GM21360 (cell line): ENCODE measurements around the gene CTRB1.

Experiments
- ATAC-seq: cut with Tn5 transposase; IDR thresholded peaks from one replicate; pipeline ENCODE4 v1.9.1; 2021; ENCODE audit warnings: mild to moderate bottlenecking, moderate library complexity; ENCODE audit not compliant: unreplicated experiment

The CTRB1 gene

DNA sequence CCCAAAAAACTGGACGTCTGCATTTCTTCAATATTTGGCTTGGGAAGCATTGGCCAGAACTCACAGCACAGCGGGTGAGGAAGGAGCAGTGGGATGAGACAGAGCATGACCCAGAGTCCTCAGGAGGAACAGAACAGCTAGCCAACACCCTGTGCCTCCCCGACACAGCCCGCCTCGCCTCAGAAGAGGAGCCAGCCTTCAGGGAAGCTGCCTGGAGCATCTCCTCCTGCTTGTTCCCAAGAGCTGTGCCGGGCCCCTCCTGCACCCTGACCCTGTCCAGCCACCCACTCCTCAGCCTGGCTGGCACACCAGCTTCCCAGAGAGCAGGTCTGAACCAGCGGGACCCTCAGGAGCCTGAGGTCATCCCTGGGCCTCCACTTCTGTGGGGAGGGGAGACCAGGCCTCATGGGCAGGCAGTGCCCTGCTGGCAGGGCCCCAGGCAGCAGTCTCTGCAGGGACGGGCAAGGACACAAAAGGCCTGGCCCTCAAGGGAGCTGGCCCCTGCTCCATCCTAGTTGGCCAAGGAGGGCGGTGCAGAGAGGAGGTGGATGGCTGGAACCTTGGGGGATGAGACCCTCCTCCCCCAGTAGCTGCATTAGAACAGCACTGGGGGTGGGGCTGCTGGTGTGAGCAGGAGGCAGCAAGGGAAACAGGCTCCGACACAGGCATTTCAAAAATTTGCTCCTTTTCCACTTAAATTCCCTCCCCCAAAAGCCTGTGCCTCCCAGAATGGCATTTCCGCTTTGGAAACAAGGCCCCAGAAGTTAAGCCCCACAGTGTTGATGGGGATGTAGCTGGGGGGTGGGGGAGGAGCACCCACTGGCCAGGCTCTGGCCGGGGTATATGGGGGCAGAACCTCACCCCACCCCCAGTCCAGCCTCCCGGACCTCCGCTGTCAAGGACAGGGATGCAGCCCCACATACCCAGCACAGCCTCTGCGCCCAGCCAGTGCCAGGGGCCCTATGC is 34.4 kb downstream of the CTRB1 start:
- no peak for ATAC-seq

DNA sequence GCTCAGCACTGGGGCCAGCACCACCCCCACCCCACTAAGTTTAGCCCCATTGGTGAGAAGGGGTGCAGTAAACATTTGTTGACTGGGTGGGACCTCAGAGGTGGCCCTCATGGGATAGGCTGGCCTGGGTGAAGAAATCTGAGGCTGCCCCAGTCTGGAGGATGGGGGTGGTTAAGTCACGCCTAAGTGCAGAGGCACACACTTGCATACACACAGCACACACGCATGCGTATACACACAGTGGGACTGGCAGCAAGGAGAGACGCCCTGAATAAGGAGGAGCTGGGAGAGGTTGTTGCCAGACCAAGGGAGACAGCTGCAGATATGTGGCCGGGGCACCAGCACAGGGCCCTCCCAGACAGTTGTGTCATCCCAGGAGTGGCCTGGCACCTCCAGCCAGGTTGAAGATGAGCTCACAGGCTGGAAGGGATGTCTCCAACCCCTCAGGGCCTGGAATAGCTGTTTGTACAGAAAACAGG is 35.6 kb downstream of the CTRB1 start:
- ATAC-seq: no peak

DNA sequence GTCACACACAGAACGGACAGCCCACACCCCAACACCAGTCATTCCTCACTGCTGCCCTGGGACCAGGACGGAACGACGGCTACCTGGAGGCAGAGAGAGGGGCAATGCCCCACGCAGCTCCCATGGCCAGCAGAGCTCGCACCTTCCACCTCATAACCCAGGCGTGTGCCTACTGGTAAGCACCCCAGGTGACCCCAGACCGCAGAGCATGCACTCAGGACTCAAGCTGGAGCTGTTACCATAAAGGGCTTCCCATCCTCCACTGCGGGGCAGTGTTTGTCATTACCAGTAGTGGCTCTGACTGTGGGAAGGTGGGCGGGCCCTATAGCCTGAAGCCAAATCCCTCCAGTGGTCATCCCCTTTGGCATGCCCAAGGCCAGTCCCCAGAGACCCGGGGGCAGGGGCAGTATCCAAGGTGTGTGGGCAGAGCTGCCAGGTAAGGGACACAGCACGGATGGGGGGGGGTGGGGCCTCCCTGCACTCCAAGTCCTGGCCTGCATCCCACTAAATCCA is 37.3 kb downstream of the CTRB1 start:
- no peak for ATAC-seq

DNA sequence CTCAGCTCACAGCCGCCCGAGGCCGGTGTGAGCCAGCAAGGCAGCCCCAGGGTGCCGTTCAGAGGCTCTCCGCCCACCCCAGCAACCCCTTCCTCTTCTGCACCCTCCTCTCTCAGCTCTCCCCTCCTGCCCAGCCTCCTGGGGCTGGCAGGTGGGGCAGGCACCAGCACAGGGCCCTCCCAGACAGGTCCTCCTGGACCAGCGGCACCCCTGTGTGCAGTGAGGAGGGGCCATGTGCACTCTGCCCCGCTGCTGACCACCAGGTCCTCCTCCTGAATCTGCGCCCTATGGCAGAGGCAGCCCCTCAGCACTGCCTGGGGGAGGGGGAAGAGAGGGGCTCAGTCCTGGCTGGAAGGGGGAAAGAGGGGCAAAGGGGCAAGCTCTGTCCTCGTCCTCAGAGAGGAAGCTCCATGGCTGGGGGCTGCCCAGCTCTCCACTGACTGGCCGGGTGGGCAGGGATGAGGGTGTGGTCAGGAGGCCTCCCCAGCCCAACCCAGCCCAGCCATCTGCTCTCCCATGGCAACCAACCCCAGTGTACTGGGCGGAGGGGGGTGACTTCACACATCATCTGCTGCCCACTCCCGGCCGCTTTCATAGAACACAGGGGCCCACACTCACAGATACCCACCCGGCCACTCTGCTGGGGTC is 38.0 kb downstream of the CTRB1 start:
- ATAC-seq: no peak

DNA sequence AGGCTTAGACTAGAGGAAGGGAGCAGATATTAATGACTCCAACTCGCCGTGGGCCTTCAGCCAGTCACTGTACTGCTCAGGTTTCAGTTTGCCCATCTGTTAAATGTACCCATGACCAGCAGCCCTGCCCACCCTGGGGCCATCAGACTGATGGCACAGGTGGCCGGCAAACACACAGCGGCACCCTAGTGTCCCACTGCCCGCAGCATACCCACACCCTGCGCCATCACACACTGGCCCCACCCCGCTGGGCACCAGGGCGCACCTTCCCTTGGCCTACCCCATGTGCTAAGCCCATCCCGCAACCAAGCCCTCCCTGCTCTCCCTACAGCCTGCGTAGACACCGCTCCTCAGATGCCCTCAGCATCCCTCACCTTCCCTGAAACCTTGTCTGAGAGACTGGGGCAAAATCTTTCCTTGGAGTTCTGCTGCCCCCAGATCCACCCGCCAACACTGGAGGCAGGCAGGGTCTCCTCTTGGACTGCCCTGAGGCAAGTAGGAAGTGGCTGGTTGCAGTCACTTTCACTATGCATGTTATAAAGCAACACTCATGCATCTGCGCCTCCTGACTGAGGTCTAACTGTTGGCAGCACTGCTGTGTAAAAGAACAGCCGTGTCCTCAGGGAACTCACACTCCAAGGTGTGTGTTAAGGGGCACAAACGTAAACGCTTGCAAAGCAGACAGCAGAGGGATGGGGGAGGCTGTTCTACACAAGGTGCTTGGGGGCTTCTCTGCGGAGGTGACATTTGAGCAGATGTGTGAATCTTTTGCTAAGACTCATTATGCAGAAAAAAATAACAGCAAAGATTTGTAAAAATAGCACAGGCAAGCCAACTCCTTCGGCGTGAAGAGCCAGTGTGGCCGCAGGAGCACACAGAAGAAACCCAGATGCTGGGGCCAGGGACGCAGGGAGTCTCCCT is 39.4 kb downstream of the CTRB1 start:
- ATAC-seq: no peak

DNA sequence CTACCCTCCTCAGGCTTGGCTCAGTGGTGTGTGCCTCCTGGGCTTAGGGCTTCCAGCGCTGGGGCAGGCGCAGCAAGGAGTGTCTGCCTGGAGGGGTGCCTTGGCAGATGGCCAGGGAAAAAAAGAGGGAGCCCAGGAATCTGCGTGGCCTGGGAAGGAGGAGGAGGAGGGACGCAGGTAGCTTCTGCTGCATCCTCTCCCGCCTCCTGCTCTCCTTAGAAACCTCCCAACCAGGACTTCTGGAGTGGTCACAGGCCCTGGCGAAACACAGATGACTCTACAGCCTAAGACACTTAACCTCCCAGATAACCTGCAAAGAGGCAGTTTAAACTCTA is 40.0 kb downstream of the CTRB1 start:
- ATAC-seq: no peak

DNA sequence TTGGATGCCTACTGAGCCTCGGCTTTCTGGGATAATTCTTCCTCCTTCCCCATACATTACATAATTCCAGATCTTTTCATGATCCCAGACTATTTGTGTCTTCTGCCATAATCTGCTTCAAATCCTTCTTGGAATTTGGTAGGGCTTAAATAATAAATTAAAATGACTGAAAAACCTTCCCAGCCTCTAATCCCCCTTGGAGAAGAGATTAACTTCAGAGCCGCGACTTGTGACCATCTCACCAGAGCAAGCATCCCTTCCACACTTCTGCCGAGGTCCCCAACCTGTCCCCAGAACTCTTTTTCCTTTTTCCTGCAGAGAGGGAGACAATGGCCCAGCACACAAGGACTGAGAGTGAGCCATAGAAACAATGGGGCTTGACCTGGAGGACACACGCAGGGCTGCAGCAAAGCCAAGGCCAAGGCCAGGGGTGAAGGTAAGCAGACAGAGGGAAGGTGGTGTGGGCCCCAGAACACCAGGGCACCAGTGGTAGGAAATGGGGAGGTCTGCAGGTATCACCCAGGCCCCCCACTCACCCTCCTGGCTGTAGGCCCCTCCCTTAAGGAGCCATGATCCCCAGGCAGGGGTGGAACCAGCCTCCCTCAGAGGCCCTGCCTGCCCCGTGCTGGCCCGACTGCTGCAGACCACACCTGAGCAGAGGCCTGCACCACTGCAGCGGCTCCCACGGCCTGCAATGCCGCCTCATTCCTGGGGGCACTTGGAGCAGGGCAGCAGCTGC is 42.2 kb downstream of the CTRB1 start:
- no peak for ATAC-seq

DNA sequence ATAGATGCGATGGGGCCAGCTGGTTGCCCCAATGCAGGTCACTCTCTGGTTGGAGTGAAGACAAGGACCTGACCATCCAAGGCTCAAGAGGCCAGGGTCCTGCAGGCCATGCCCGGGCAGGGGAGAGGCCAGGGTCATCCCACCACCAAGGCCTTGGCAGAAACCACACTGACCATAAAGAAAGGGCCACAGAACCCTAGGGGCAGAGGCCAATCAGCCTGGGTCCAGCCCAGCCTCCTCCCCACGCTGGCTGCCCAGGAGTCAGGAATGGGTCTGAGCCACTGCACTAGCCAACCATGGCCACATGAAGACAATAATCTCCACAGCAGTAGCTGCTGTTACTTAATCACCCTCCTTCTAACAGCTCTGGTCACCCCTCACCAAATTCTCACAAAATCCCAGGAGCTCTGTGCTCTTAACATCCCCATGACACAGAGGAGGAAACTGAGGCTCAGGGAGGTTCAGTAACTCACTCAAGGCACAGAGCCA is 42.8 kb downstream of the CTRB1 start:
- ATAC-seq: no peak

DNA sequence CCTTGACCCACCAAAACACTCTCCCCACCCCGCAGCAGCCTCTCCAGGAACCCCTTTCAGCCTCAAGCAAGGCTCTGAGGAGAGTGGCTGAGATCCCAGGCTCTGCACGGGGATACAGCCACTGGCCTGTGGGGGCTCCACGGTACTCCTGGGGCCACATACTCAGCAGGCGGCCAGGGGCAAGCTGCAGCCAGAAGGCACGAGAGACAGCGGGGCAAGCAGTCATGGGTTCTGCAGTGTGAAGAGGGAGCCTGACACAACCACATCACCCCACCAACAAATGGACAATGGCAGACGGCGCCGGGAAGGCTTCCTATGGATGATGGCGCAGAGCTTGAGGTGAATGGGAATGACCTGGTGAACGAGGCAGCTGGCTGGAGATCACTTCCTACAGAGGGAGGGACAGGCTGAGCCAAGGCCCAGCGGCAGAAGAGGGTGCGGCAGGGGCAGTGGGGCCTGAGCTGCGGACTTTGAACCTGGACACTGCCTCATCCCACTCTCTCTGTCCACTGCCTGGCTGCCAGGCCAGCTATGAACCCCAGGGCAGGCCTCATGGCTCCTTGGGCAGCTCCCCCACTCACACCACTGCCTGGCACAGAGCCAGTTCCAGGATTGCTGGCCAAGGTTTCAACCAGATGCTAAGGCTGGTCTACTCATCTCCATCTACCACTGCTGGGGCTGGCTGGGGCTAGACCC is 43.5 kb downstream of the CTRB1 start:
- no peak for ATAC-seq

DNA sequence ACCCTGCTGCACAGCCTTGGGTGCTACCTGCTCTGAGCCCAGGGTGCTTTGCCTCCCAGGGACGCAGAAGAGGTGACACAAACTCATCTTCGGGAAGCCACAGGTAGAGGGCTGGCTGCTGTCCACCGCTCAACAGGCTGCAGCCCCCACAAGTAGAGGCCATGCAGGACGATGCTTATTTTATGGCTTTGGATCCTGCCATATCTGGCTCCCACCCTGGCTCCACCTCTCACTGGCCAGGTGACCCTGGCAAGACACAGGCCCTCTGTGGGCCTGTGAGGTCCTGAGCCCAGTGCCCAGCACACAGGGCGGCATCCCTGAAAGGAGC is 44.0 kb downstream of the CTRB1 start:
- ATAC-seq: no peak

DNA sequence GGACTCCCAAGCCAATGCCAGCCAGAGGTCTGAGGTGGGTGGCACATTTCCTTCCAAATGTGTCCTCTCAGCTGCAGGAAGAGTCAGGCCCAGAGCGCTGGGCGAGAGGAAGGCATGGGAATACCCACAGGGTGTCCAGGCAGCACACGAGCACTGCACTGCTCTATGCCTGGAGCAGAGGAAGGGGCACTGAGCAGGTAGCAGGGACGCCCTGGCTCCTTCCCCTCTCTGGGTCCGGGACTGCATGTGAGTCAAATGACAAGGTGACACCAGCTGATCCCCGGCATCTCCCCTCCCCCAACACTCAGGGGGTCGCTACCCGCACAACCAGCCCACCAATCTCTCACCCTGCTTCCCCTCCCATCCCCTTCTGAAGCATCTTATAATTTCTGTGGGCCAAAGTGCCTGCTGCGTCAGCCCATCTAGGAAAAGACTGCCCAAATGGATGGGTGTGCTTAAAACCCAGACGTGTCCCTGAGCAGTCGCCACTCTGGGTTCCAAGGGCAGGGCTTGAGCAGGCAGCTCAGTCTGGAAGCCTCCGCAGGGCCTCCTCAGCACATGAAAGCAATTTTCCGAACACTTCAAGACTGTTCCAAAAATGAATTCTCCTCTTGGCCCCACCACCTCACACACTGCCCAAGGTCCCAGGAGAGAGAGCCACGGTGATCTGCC is 44.6 kb downstream of the CTRB1 start:
- no peak for ATAC-seq

DNA sequence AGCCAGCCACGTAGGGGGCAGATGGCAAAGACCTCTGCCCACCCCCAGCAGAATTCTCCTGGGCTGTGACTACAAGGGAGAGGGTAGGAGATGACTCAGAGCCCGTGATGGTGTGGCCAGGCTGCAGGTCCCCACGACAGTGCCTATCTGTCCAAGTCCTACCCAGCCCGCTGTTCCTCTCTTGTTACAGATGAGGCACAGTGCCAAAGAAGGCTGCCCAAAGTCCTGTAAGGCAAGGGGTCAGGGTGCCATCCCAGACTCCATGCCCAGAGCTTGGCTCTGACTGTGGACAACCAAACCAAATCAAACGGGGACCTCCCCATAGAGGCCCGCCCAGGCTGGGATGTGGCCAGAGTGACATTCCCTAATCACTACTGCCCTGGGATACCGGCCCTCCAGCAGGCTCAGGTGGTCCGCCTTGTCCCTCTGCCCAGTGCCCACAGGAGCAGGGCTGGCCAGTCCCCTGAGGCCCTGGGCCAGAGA is 45.2 kb downstream of the CTRB1 start:
- no peak for ATAC-seq

DNA sequence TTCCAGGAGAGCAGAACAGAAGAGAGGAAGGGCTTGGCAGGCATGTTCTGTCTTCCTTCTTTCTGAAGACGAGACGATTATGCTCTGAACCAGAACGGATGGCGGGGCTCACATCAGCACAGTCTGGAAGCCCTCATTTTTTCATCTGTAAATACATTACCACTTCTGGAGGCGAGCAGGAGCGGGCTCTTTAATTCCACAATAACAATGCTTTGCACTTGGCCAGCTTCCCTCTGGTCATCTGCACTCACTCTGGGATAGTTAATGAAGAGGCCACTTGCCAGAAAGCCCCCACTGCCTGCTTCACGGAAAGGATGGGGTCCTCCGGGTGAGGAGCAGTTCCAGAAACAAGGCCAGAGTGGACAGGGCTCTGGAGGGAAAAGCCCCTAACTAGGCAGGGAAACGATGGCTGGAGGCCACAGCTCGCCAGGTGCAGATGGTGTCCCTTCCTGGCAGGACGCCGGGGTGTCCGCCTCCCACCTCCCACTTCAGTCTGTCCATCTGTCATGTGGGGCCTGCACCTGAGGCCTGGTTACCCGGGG is 45.7 kb downstream of the CTRB1 start:
- no peak for ATAC-seq

DNA sequence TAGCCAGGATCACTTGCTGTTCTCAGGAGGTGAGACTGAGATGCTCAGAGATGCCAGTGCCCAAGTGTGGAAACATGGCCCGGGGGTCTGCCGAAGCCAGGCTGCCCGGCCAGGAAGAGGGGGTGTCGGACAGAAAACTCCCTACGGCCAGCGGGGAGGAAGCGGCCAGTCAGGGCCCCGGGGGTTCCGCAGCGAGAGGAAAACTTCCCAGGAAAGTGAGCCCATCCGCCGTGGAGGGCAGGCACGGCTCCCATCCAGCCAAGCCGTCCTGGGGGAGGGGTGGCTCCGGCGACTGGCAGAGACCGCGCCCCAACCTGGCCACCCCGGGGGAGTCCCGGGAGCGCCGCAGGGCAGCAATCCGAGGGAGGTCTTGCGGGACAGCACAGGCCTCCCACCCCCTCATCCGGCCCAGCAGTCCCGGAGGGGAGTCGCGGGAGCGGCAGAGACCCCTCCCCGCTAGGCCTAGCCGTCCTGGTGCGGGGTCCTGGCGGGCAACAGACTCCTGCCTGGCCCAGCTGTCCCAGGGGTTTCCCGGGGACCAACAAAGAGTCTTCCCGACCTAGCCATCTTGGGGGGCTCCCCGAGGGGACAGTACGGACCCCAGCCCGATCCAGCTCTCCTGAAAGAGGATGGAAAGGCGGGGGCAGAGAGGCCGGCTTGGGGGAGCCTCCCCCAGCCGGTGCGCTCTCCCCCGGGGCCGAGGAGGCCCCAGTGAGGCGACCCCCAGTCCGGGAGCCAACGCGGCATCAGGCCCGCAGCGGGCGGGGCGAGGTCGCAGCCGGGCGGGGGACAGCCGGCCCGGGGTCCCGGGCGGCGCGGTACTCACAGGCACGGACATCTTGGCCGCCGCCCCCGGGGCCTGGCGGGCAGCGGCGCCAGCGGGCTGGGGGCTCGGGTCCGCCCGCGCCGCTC is 46.5 kb downstream of the CTRB1 start:
- no peak for ATAC-seq

DNA sequence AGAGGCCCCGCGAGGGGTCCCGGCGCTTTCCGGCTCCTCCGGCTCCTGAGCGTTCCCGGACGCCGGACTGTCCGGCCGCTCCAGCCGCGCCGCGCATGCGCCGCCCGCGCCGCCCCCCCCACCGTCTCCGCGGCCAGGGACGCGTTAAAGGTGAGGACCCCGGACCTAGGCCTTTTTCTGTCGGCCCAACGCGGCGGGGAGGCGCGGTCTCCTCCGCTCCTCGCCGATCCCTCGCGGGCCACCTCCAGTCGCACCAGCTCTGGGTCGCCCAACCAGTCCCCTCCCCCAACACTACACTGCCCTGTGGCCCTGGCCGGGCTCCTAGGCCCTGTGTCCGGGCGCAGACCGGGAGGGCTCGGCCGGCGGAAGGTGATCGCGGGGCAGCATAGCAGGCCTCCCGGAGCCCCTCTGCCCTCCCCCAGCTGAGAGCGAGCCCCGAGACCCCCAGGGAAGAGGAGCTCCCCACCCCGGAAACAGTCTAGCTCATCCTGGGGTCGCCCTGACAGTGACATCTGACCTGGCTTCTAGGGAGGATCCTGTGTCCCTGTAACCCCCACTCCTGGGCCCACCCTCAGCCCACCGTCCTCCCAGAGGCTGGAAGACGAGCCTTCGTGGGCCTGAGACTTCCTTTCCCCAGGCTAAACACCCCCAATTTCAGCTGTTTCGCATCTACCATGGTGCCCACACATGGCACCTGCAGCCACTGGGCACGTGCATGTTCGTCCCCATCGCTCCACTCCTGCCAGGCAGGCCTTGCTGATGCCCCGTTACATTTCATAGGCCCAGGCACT is 47.3 kb downstream of the CTRB1 start:
- peak; percentile 57 for ATAC-seq

DNA sequence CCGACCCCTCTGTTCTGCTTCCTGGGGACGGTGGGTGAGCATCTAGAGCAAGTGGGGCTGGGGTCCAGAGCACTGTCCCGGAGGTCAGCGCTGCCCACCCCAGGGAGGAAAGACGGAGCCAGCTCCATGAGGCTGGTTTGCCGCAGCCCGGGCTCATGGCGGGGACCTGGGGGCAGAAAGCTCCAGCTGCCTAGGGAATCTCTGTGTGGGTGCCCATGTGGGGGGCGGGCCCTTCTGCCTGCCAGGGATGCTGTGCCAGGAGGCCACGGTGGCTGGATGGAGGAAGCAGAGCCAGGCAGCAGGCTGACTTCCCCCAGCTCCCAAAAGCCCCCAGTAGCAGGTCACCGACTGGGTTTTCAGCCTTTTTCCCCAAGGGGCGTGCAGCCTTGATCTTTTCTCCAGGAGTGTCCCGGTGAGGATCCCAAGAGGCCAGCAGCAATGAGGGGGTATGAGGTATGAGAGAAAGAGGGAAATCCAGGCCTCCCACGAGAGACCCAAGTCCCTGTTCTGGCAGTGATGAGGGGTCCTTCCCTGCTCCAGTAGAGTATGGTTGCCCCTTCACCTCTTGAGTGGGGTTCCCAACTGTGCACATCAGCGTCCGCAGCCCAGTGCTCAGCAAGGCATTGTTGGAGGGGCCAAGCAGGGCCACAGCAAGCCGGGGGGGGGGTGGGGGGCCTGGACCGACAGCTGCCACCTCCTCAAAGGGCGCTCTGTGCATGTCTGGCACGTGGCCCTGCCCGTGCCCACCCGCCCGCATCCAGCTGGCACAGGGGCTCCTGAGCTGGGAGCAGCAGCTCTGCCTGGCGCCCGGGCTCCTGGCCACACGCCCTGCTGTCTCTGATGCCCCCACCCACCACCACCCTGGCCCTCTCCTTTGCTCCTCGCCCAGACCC is 48.2 kb downstream of the CTRB1 start:
- no peak for ATAC-seq
